ENCODE data around the gene LMNA.

GRCh38 chr1:156073740-156074139 is 40.8 kb upstream of the LMNA start:
- TF ChIP-seq CTCF (conservative IDR thresholded peaks at IDR 0.05 in 1 of 2, IDR thresholded peaks at IDR 0.05 in 1 of 2; ENCODE audit: extremely low read depth in 1 of 2, insufficient read depth in 1 of 2, low read depth in 1 of 2, low read length in 2 of 2), result no peak
- TF ChIP-seq EZH2 (IDR thresholded peaks at IDR 0.05; ENCODE audit: borderline replicate concordance, low read length), result no peak

Measured in mammary epithelial cell (primary cell).